K562 (cell line): Measurements from ENCODE around the gene ERP27.

Experiments
- FOS ChIP-seq: IDR thresholded peaks from 3 replicates; pipeline ENCODE4 v1.6.1; 2011; ENCODE audit not compliant: insufficient read length; ENCODE audit errors: extremely low read depth
- GTF2A2 ChIP-seq: IDR thresholded peaks from 2 replicates; pipeline ENCODE4 v1.6.1; 2016; ENCODE audit warnings: mild to moderate bottlenecking, missing genetic modification characterization, missing compliant biosample characterization
- POLR2AphosphoS5 ChIP-seq: IDR thresholded peaks from 2 replicates; pipeline ENCODE4 v1.6.1; 2011; ENCODE audit warnings: mild to moderate bottlenecking, low read depth, low read length, moderate library complexity; ENCODE audit not compliant: control insufficient read depth, insufficient read depth
- PPARD ChIP-seq: fragments of 250-450 bp; sonication (Bioruptor Pico); IDR thresholded peaks from 2 replicates; pipeline ENCODE4 v1.8.0; 2022; ENCODE audit warnings: inconsistent platforms, mild to moderate bottlenecking, moderate library complexity
- TF ChIP-seq, protein P1 (sequence below), 2 experiments: fragments of 450-650 bp in 1 of 2; sonication (generic) in 1 of 2; formaldehyde crosslinking in 1 of 2; IDR thresholded peaks; 2 replicates each; pipeline versions ENCODE4 v1.7.1 to v1.9.0; 2016 to 2022; ENCODE audit warnings: inconsistent platforms in 1 of 2, mild to moderate bottlenecking in 1 of 2, missing genetic modification reagents in 1 of 2
- TF ChIP-seq, protein P2 (sequence below), 3 experiments: IDR thresholded peaks in 2 of 3; conservative IDR thresholded peaks in 1 of 3; 2 replicates each; pipeline ENCODE4 v1.5.1; 2011 to 2012; ENCODE audit warnings: low read length in 3 of 3, mild to moderate bottlenecking in 3 of 3, control low read depth in 2 of 3, improper control_type of control experiment in 1 of 3, inconsistent platforms in 1 of 3, low read depth in 1 of 3, mixed read lengths in 1 of 3, moderate library complexity in 1 of 3; ENCODE audit not compliant: insufficient read depth in 2 of 3
- TF ChIP-seq, protein P3 (sequence below), 2 experiments: fragments of 450-650 bp; formaldehyde crosslinking in 1 of 2; IDR thresholded peaks; 2 replicates each; pipeline versions ENCODE4 v1.4.0 to v1.6.1; 2014 to 2020; ENCODE audit warnings: mild to moderate bottlenecking in 2 of 2, borderline replicate concordance in 1 of 2, low read depth in 1 of 2

DNA sequence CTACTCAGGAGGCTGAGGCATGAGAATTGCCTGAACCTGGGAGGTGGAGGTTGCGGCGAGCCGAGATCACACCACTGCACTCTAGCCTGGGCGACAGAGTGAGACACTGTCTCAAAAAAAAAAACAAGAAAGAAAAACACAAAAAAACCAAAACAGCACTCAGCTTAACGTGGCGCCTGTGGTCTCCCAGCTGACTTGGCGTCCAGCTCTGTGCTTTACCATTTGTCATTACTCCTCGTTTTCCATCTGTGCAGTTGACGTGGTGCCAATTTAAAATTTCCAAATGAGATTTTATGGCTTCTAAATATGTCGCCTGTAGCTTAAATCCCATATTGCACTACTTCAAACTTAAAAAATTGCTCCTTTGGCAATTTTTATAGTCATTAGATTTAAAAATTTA, 54.7 kb downstream of the ERP27 start:
- TF ChIP-seq, protein P1, sequence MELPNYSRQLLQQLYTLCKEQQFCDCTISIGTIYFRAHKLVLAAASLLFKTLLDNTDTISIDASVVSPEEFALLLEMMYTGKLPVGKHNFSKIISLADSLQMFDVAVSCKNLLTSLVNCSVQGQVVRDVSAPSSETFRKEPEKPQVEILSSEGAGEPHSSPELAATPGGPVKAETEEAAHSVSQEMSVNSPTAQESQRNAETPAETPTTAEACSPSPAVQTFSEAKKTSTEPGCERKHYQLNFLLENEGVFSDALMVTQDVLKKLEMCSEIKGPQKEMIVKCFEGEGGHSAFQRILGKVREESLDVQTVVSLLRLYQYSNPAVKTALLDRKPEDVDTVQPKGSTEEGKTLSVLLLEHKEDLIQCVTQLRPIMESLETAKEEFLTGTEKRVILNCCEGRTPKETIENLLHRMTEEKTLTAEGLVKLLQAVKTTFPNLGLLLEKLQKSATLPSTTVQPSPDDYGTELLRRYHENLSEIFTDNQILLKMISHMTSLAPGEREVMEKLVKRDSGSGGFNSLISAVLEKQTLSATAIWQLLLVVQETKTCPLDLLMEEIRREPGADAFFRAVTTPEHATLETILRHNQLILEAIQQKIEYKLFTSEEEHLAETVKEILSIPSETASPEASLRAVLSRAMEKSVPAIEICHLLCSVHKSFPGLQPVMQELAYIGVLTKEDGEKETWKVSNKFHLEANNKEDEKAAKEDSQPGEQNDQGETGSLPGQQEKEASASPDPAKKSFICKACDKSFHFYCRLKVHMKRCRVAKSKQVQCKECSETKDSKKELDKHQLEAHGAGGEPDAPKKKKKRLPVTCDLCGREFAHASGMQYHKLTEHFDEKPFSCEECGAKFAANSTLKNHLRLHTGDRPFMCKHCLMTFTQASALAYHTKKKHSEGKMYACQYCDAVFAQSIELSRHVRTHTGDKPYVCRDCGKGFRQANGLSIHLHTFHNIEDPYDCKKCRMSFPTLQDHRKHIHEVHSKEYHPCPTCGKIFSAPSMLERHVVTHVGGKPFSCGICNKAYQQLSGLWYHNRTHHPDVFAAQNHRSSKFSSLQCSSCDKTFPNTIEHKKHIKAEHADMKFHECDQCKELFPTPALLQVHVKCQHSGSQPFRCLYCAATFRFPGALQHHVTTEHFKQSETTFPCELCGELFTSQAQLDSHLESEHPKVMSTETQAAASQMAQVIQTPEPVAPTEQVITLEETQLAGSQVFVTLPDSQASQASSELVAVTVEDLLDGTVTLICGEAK (IDR thresholded peaks at IDR 0.05), result no peak
- TF ChIP-seq, protein P1 (CRISPR knock-in tag; IDR thresholded peaks at IDR 0.05), result no peak
- TF ChIP-seq PPARD (CRISPR knock-in tag) (no peak), FOS (no peak), GTF2A2 (tag) (no peak), POLR2AphosphoS5 (no peak)
- TF ChIP-seq, protein P2, sequence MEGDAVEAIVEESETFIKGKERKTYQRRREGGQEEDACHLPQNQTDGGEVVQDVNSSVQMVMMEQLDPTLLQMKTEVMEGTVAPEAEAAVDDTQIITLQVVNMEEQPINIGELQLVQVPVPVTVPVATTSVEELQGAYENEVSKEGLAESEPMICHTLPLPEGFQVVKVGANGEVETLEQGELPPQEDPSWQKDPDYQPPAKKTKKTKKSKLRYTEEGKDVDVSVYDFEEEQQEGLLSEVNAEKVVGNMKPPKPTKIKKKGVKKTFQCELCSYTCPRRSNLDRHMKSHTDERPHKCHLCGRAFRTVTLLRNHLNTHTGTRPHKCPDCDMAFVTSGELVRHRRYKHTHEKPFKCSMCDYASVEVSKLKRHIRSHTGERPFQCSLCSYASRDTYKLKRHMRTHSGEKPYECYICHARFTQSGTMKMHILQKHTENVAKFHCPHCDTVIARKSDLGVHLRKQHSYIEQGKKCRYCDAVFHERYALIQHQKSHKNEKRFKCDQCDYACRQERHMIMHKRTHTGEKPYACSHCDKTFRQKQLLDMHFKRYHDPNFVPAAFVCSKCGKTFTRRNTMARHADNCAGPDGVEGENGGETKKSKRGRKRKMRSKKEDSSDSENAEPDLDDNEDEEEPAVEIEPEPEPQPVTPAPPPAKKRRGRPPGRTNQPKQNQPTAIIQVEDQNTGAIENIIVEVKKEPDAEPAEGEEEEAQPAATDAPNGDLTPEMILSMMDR (IDR thresholded peaks at IDR 0.05 in 2 of 3, conservative IDR thresholded peaks at IDR 0.05 in 1 of 3; ENCODE audit: insufficient read depth in 2 of 3, low read depth in 1 of 3, low read length in 3 of 3), result no peak
- TF ChIP-seq, protein P3, sequence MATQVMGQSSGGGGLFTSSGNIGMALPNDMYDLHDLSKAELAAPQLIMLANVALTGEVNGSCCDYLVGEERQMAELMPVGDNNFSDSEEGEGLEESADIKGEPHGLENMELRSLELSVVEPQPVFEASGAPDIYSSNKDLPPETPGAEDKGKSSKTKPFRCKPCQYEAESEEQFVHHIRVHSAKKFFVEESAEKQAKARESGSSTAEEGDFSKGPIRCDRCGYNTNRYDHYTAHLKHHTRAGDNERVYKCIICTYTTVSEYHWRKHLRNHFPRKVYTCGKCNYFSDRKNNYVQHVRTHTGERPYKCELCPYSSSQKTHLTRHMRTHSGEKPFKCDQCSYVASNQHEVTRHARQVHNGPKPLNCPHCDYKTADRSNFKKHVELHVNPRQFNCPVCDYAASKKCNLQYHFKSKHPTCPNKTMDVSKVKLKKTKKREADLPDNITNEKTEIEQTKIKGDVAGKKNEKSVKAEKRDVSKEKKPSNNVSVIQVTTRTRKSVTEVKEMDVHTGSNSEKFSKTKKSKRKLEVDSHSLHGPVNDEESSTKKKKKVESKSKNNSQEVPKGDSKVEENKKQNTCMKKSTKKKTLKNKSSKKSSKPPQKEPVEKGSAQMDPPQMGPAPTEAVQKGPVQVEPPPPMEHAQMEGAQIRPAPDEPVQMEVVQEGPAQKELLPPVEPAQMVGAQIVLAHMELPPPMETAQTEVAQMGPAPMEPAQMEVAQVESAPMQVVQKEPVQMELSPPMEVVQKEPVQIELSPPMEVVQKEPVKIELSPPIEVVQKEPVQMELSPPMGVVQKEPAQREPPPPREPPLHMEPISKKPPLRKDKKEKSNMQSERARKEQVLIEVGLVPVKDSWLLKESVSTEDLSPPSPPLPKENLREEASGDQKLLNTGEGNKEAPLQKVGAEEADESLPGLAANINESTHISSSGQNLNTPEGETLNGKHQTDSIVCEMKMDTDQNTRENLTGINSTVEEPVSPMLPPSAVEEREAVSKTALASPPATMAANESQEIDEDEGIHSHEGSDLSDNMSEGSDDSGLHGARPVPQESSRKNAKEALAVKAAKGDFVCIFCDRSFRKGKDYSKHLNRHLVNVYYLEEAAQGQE (IDR thresholded peaks at IDR 0.05; ENCODE audit: borderline replicate concordance), result no peak
- TF ChIP-seq, protein P3 (CRISPR knock-in tag; IDR thresholded peaks at IDR 0.05; ENCODE audit: low read depth), result no peak
